ENCODE data around the gene SYT11.
"Not testable (repeated sequence)": the region's sequence is repeated elsewhere in the genome, so short reads cannot be mapped to it uniquely, and the experiment has no call there.

SYT11 gene

GRCh38 chr1:155860970-155861510, 1.7 kb downstream of the SYT11 start:
- no peak for FAIRE-seq

GRCh38 chr1:155861896-155862295, 2.5 kb downstream of the SYT11 start:
- FAIRE-seq = no peak

- FAIRE-seq = no peak
Measured at GRCh38 chr1:155864393-155864792, 5.0 kb downstream of the SYT11 start.

GRCh38 chr1:155867766-155868165, 8.4 kb downstream of the SYT11 start:
- FAIRE-seq = no peak

- no peak for FAIRE-seq
Measured at GRCh38 chr1:155871390-155871789, 12.0 kb downstream of the SYT11 start.

- FAIRE-seq = no peak
Measured at GRCh38 chr1:155872527-155872926, 13.2 kb downstream of the SYT11 start.

- no peak for FAIRE-seq
Measured at GRCh38 chr1:155873860-155874259, 14.5 kb downstream of the SYT11 start.

- no peak for FAIRE-seq
Measured at GRCh38 chr1:155877945-155878344, 18.6 kb downstream of the SYT11 start.

GRCh38 chr1:155880251-155880650, 20.9 kb downstream of the SYT11 start:
- no peak for FAIRE-seq

GRCh38 chr1:155880950-155881349, 21.6 kb downstream of the SYT11 start:
- FAIRE-seq = no peak

- FAIRE-seq = no peak
Measured at GRCh38 chr1:155882235-155882634, 22.9 kb downstream of the SYT11 start.

GRCh38 chr1:155882766-155883165, 23.4 kb downstream of the SYT11 start:
- FAIRE-seq = no peak

GRCh38 chr1:155884031-155884960, 24.9 kb downstream of the SYT11 start:
- no peak for FAIRE-seq

- no peak for FAIRE-seq
Measured at GRCh38 chr1:155884982-155885381, 25.6 kb downstream of the SYT11 start.

- FAIRE-seq = no peak
Measured at GRCh38 chr1:155888481-155888880, 29.1 kb downstream of the SYT11 start.

- no peak for FAIRE-seq
Measured at GRCh38 chr1:155889566-155889965, 30.2 kb downstream of the SYT11 start.

- FAIRE-seq = no peak
Measured at GRCh38 chr1:155890251-155890650, 30.9 kb downstream of the SYT11 start.

- no peak for FAIRE-seq
Measured at GRCh38 chr1:155892796-155893195, 33.4 kb downstream of the SYT11 start.

GRCh38 chr1:155893389-155894142, 34.2 kb downstream of the SYT11 start:
- no peak for FAIRE-seq

- FAIRE-seq = not testable (repeated sequence)
Measured at GRCh38 chr1:155895617-155896016, 36.2 kb downstream of the SYT11 start.

- FAIRE-seq = not testable (repeated sequence)
Measured at GRCh38 chr1:155896476-155896875, 37.1 kb downstream of the SYT11 start.

GRCh38 chr1:155897746-155898145, 38.4 kb downstream of the SYT11 start:
- no peak for FAIRE-seq

GRCh38 chr1:155898888-155899287, 39.5 kb downstream of the SYT11 start:
- FAIRE-seq = no peak

GRCh38 chr1:155899683-155900082, 40.3 kb downstream of the SYT11 start:
- FAIRE-seq = no peak

All from islet of Langerhans (tissue), 1 donor.